Neural cell (in vitro differentiated cells): ENCODE results near the gene INSIG1.

Source experiments
- EZH2 ChIP-seq: fragments of 200-600, 300-800 bp; shearing (Covaris generic), sonication (generic); IDR thresholded peaks from 2 replicates; pipeline ENCODE4 v1.6.1; 2014; ENCODE audit warnings: antibody characterized with exemption, low read length, borderline replicate concordance, mild to moderate bottlenecking; ENCODE audit not compliant: insufficient read depth, poor library complexity, severe bottlenecking
- MXI1 ChIP-seq: fragments of 450-650 bp; conservative IDR thresholded peaks from 2 replicates; pipeline ENCODE4 v1.6.1; 2014; ENCODE audit warnings: antibody characterized with exemption, mild to moderate bottlenecking; ENCODE audit not compliant: poor library complexity, severe bottlenecking
- POLR2AphosphoS5 ChIP-seq: IDR thresholded peaks from 2 replicates; pipeline ENCODE4 v1.6.1; 2012
- SMC3 ChIP-seq: fragments of 450-650 bp; conservative IDR thresholded peaks from 2 replicates; pipeline ENCODE4 v1.6.1; 2014; ENCODE audit warnings: antibody characterized with exemption, mild to moderate bottlenecking, moderate library complexity; ENCODE audit not compliant: poor library complexity
- TF ChIP-seq, protein P1 (sequence below): fragments of 450-650 bp; IDR thresholded peaks from 2 replicates; pipeline ENCODE4 v1.5.1; 2014; ENCODE audit warnings: antibody characterized with exemption, mild to moderate bottlenecking, moderate library complexity; ENCODE audit not compliant: poor library complexity, severe bottlenecking

GRCh38 chr7:155351120-155351870 lies 53.6 kb downstream of the INSIG1 start:
- TF ChIP-seq, protein P1, sequence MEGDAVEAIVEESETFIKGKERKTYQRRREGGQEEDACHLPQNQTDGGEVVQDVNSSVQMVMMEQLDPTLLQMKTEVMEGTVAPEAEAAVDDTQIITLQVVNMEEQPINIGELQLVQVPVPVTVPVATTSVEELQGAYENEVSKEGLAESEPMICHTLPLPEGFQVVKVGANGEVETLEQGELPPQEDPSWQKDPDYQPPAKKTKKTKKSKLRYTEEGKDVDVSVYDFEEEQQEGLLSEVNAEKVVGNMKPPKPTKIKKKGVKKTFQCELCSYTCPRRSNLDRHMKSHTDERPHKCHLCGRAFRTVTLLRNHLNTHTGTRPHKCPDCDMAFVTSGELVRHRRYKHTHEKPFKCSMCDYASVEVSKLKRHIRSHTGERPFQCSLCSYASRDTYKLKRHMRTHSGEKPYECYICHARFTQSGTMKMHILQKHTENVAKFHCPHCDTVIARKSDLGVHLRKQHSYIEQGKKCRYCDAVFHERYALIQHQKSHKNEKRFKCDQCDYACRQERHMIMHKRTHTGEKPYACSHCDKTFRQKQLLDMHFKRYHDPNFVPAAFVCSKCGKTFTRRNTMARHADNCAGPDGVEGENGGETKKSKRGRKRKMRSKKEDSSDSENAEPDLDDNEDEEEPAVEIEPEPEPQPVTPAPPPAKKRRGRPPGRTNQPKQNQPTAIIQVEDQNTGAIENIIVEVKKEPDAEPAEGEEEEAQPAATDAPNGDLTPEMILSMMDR: no peak
- TF ChIP-seq SMC3 (no peak), MXI1 (no peak), EZH2 (no peak), POLR2AphosphoS5 (no peak)
